Pancreas (tissue), 10 donors: ENCODE measurements around the gene HOXA6. TPM values are rescaled to one million over a fixed set of nuclear protein-coding genes. Genes with fewer than 3 reads are reported as not detected.

ENCODE experiments used
- ATAC-seq, 4 donors: fragments of 200-7000 bp; cut with Tn5 transposase; one replicate each; pipeline versions ENCODE4 v1.8.0 to v1.9.1; 2020; ENCODE audit warnings: mild to moderate bottlenecking in 4 of 4, moderate library complexity in 4 of 4
- DNase-seq, 6 donors: peaks; one replicate each; pipeline ENCODE4 v3.0.0-alpha.2; 2020
- FAIRE-seq: peaks from 2 replicates; lab custom pipeline; 2012; peaks lifted over from hg19 to GRCh38; lab: Jason Lieb, UNC
- H3K27ac ChIP-seq, 4 donors: fragments of 200-600 bp; sonication (generic); 1 replicate in 3 of 4; 2 replicates in 1 of 4; pipeline versions ENCODE4 v1.5.0 to v1.8.0; 2020
- H3K27me3 ChIP-seq, 4 donors: fragments of 200-600 bp; one replicate each; pipeline ENCODE4 v1.8.0; 2021
- H3K36me3 ChIP-seq, 3 donors: fragments of 200-600 bp; sonication (generic) in 1 of 3; one replicate each; pipeline versions ENCODE4 v1.5.0 to v1.8.0; 2020 to 2021
- H3K4me1 ChIP-seq, 3 donors: fragments of 200-600 bp; one replicate each; pipeline ENCODE4 v1.8.0; 2021
- H3K4me3 ChIP-seq, 4 donors: fragments of 200-600 bp; sonication (generic) in 2 of 4; one replicate each; pipeline versions ENCODE4 v1.5.0 to v1.8.0; 2020 to 2021
- H3K9me3 ChIP-seq, 4 donors: fragments of 200-600 bp; one replicate each; pipeline ENCODE4 v1.8.0; 2021
- CTCF ChIP-seq, 4 donors: fragments of 200-600 bp; sonication (generic) in 3 of 4; IDR thresholded peaks; one replicate each; pipeline versions ENCODE4 v1.5.0 to v1.8.0; 2021; ENCODE audit warnings: antibody characterized with exemption in 4 of 4
- WGBS, 2 donors: extraction: QIAGEN DNeasy Blood & Tissue Kit; methylation state at CpG; one replicate each; pipeline ENCODE4 v1.1.7; 2013; 5-methylcytosine and 5-hydroxymethylcytosine counted together
- intact Hi-C, 3 donors: fragments of 100-400 bp; cut with DNase I; formaldehyde crosslinking; loops; one replicate each; pipeline versions ENCODE4 v1.11.1 to v1.14.2; 2022
- polyA plus RNA-seq, 2 donors: library from polyadenylated mRNA; stranded (reverse); fragments of 200-250 nt; gene quantifications; one replicate each; pipeline ENCODE4 v1.2.3, GENCODE V29; 2013
- total RNA-seq, 6 donors: library from RNA; stranded (reverse); fragmentation: NEBNext Ultra II Directional in 4 of 6; extraction: Animal tissue kit (Norgen Biotek cat#: 25700) in 4 of 6; gene quantifications; one replicate each; pipeline versions ENCODE4 v1.2.1 to v1.2.4, GENCODE V29; 2021 to 2023
- donor health status: healthy with polysubstance abuse.
- donor health status: DM: no; HTN: no; CAD: no; lungs with moderate emphysema.
- donor health status: DM: no; HTN: no; CAD: no.
- donor health status: control.
- donor health status: control.
- donor health status: Bipolar disorder and iron deficiency.
- donor health status: DM: yes; HTN: yes; CAD: no.
- donor health status: DM: no; HTN: no; CAD: no.
- donor health status: DM: no; HTN: no; CAD: no.
- donor health status: DM: yes; HTN: yes; CAD: no.

Gene HOXA6
- total and polyA plus RNA-seq, 8 donors, result 0.12 to 0.34 TPM; not detected in 6

- TF ChIP-seq CTCF (IDR thresholded peaks at IDR 0.05), result no peak
- intact Hi-C loops, result loop anchor here in 1 of 3 donors (10.0 kb wide), 1 partner anchor 1300 kb away; no protein-coding TSS in a partner anchor
- peak in 5 of 6 donors; percentile 1 to 61 (median 6) for DNase-seq
- WGBS, 2 donors, result 11 to 12% methylated on average over 48 of the region's 48 CpGs
- Histone ChIP-seq H3K4me1 (peaks cover 0 to 10% (median 0%) of the 10 kb centered on the region in 3 donors), H3K27ac (no peak overlapping the region), H3K36me3 (no peaks in the 10 kb centered on the region), H3K27me3 (peaks cover 19 to 81% (median 39%) of the 10 kb centered on the region in 4 donors), H3K9me3 (no peaks in the 10 kb centered on the region), H3K4me3 (no peak overlapping the region)
- no peak for ATAC-seq
- no peak for FAIRE-seq
These were observed 7.6 kb upstream of the HOXA6 start for GRCh38 chr7:27154901-27155815.

- peak in 3 of 6 donors; percentile 1 to 50 (median 11) for DNase-seq
- no peak for TF ChIP-seq CTCF (IDR thresholded peaks at IDR 0.05)
These were observed 6.8 kb upstream of the HOXA6 start for GRCh38 chr7:27154369-27154768.

GRCh38 chr7:27153526-27153925, 6.0 kb upstream of the HOXA6 start:
- Histone ChIP-seq H3K4me1 (peaks cover 0 to 10% (median 0%) of the 10 kb centered on the region in 3 donors), H3K27me3 (peaks cover 16 to 74% (median 37%) of the 10 kb centered on the region in 4 donors), H3K4me3 (no peak overlapping the region), H3K36me3 (no peaks in the 10 kb centered on the region), H3K9me3 (no peaks in the 10 kb centered on the region), H3K27ac (no peak overlapping the region)
- no peak for ATAC-seq
- no peak for FAIRE-seq
- intact Hi-C loops, result loop anchor here in 1 of 3 donors (10.0 kb wide), 1 partner anchor 1299 kb away; no protein-coding TSS in a partner anchor
- 24 to 34% methylated on average over 3 of the region's 3 CpGs for WGBS, 2 donors
- TF ChIP-seq CTCF (IDR thresholded peaks at IDR 0.05), result no peak
- DNase-seq, result peak in 2 of 6 donors; percentile 0 to 2

More at GRCh38 chr7:27154369-27154768, 6.8 kb upstream of the HOXA6 start:
- 17 to 20% methylated on average over 10 of the region's 10 CpGs for WGBS, 2 donors
- Histone ChIP-seq H3K4me1 (peaks cover 0 to 10% (median 0%) of the 10 kb centered on the region in 3 donors), H3K27me3 (peaks cover 19 to 77% (median 37%) of the 10 kb centered on the region in 4 donors), H3K36me3 (no peaks in the 10 kb centered on the region), H3K9me3 (no peaks in the 10 kb centered on the region), H3K4me3 (no peak overlapping the region), H3K27ac (no peak overlapping the region)
- no peak for ATAC-seq
- intact Hi-C loops, result loop anchor here in 1 of 3 donors (10.0 kb wide), 1 partner anchor 1300 kb away; no protein-coding TSS in a partner anchor
- FAIRE-seq, result no peak

- WGBS, 2 donors, result 16 to 20% methylated on average over 16 to 22 of the region's 22 CpGs
- Histone ChIP-seq H3K27me3 (peaks cover 19 to 76% (median 36%) of the 10 kb centered on the region in 4 donors), H3K4me3 (no peak overlapping the region), H3K36me3 (no peaks in the 10 kb centered on the region), H3K4me1 (peaks cover 0 to 12% (median 0%) of the 10 kb centered on the region in 3 donors), H3K9me3 (no peaks in the 10 kb centered on the region), H3K27ac (no peak overlapping the region)
- ATAC-seq (no peak), FAIRE-seq (no peak), DNase-seq (peak in 4 of 6 donors; percentile 0 to 60 (median 26))
- intact Hi-C loops, result loop anchor here in 1 of 3 donors (10.0 kb wide), 1 partner anchor 1298 kb away; no protein-coding TSS in a partner anchor
- TF ChIP-seq CTCF (IDR thresholded peaks at IDR 0.05), result no peak
These were observed 5.4 kb upstream of the HOXA6 start for GRCh38 chr7:27152816-27153442.
